Ovary (tissue), 3 donors: ENCODE measurements around the gene WASL.

ENCODE experiments used
- CTCF ChIP-seq, 3 donors: fragments of 450-650 bp in 2 of 3; fragments of 200-600 bp in 1 of 3; IDR thresholded peaks; one replicate each; pipeline versions ENCODE4 v1.5.1 to v1.8.0; 2016 to 2022; ENCODE audit warnings: antibody characterized with exemption in 3 of 3, mild to moderate bottlenecking in 1 of 3
- POLR2A ChIP-seq: fragments of 450-650 bp; IDR thresholded peaks from one replicate; pipeline ENCODE4 v1.6.1; 2017; ENCODE audit warnings: antibody characterized with exemption, mild to moderate bottlenecking, moderate library complexity
- donor health status: DM: no; HTN: no; CAD: no.

GRCh38 chr7:123727071-123727837 is 21.5 kb downstream of the WASL start:
- TF ChIP-seq CTCF (IDR thresholded peaks at IDR 0.05) (no peak), POLR2A (no peak)
